Measurements from ENCODE around the gene RANGRF. TPM values are rescaled to one million over a fixed set of nuclear protein-coding genes. Genes with fewer than 3 reads are reported as not detected.
A peak's percentile ranks its signal among the peaks of the same experiment; 100 is the strongest.

Gene RANGRF
- total and polyA plus RNA-seq, 12 donors: 18.8 to 46.9 (median 25.4) TPM

GRCh38 chr17:8324923-8325322 lies 36.5 kb downstream of the RANGRF start:
- H3K4me1 ChIP-seq (replicated peaks in 1 of 2): peaks cover 10 to 20% of the 10 kb centered on the region in 2 donors
- H3K36me3 ChIP-seq (replicated peaks in 1 of 2): no peaks in the 10 kb centered on the region
- WGBS, 4 donors: 63 to 83% (median 74%) methylated on average over 4 to 5 of the region's 5 CpGs
- no peak overlapping the region for H3K27ac ChIP-seq
- H3K27me3 ChIP-seq: no peaks in the 10 kb centered on the region
- no peak overlapping the region for H3K4me3 ChIP-seq
- no peaks in the 10 kb centered on the region for H3K9me3 ChIP-seq (replicated peaks in 1 of 3)
- no peak for DNase-seq
- intact Hi-C loops (cut with DNase I): no loop called here
- TF ChIP-seq POLR2A (IDR thresholded peaks at IDR 0.05): no peak
- TF ChIP-seq CTCF (IDR thresholded peaks at IDR 0.05): no peak

GRCh38 chr17:8326511-8327302 lies 38.2 kb downstream of the RANGRF start:
- H3K4me3 ChIP-seq: peak overlapping the region in 3 of 4 donors; percentile 15 to 57 (median 22)
- WGBS, 4 donors: 3 to 11% (median 4%) methylated on average over 16 to 48 of the region's 48 CpGs
- no peaks in the 10 kb centered on the region for H3K9me3 ChIP-seq (replicated peaks in 1 of 3)
- peak; percentile 34 to 62 (median 43) for DNase-seq
- H3K4me1 ChIP-seq (replicated peaks in 1 of 2): peaks cover 10 to 20% of the 10 kb centered on the region in 2 donors
- H3K27me3 ChIP-seq: no peaks in the 10 kb centered on the region
- no peaks in the 10 kb centered on the region for H3K36me3 ChIP-seq (replicated peaks in 1 of 2)
- peak overlapping the region in 2 of 5 donors; percentile 54 to 61 for H3K27ac ChIP-seq
- TF ChIP-seq CTCF (IDR thresholded peaks at IDR 0.05): no peak
- TF ChIP-seq POLR2A (IDR thresholded peaks at IDR 0.05): no peak
- intact Hi-C loops (cut with DNase I): no loop called here

- TF ChIP-seq CTCF (IDR thresholded peaks at IDR 0.05) (no peak), POLR2A (IDR thresholded peaks at IDR 0.05) (no peak)
- peak in 5 of 7 donors; percentile 19 to 43 (median 34) for DNase-seq
- peak overlapping the region in 1 of 5 donors; percentile 61 for H3K27ac ChIP-seq
Measured at GRCh38 chr17:8327303-8327649, 38.8 kb downstream of the RANGRF start.

GRCh38 chr17:8332128-8332527 lies 43.7 kb downstream of the RANGRF start:
- no peaks in the 10 kb centered on the region for H3K36me3 ChIP-seq (replicated peaks in 1 of 2)
- WGBS, 4 donors: 81 to 92% (median 88%) methylated on average over 2 of the region's 2 CpGs
- no peak overlapping the region for H3K27ac ChIP-seq
- no peaks in the 10 kb centered on the region for H3K9me3 ChIP-seq (replicated peaks in 1 of 3)
- H3K4me1 ChIP-seq (replicated peaks in 1 of 2): peaks cover 3 to 5% of the 10 kb centered on the region in 2 donors
- intact Hi-C loops (cut with DNase I): no loop called here
- no peak for TF ChIP-seq CTCF (IDR thresholded peaks at IDR 0.05)
- TF ChIP-seq POLR2A (IDR thresholded peaks at IDR 0.05): no peak
- H3K27me3 ChIP-seq: no peaks in the 10 kb centered on the region
- no peak overlapping the region for H3K4me3 ChIP-seq
- no peak for DNase-seq

More at GRCh38 chr17:8327303-8327649, 38.8 kb downstream of the RANGRF start:
- H3K27me3 ChIP-seq: no peaks in the 10 kb centered on the region
- 11 to 29% (median 15%) methylated on average over 5 to 25 of the region's 25 CpGs for WGBS, 4 donors
- intact Hi-C loops (cut with DNase I): no loop called here
- no peaks in the 10 kb centered on the region for H3K9me3 ChIP-seq (replicated peaks in 1 of 3)
- H3K4me1 ChIP-seq (replicated peaks in 1 of 2): peaks cover 10 to 20% of the 10 kb centered on the region in 2 donors
- peak overlapping the region in 3 of 4 donors; percentile 15 to 57 (median 22) for H3K4me3 ChIP-seq
- no peaks in the 10 kb centered on the region for H3K36me3 ChIP-seq (replicated peaks in 1 of 2)
